ENCODE results near the gene CCDC171.

CCDC171 gene

GRCh38 chr9:15824310-15824709, 271.5 kb downstream of the CCDC171 start:
- peak; percentile 34 for TF ChIP-seq CTCF (conservative IDR thresholded peaks at IDR 0.05)
- H3K27ac ChIP-seq = no peak overlapping the region

- no peak for TF ChIP-seq CTCF (conservative IDR thresholded peaks at IDR 0.05)
- no peak overlapping the region for H3K27ac ChIP-seq
These were observed 278.5 kb downstream of the CCDC171 start for GRCh38 chr9:15831384-15831783.

- no peak for TF ChIP-seq CTCF (conservative IDR thresholded peaks at IDR 0.05)
- peak overlapping the region; percentile 6; the same call in 1 of the 2 replicates for H3K27ac ChIP-seq
These were observed 281.7 kb downstream of the CCDC171 start for GRCh38 chr9:15834541-15834940.

GRCh38 chr9:15837079-15837679, 284.3 kb downstream of the CCDC171 start:
- TF ChIP-seq CTCF (conservative IDR thresholded peaks at IDR 0.05) = peak; percentile 86
- H3K27ac ChIP-seq = no peak overlapping the region

- TF ChIP-seq CTCF (conservative IDR thresholded peaks at IDR 0.05) = no peak
- no peak overlapping the region for H3K27ac ChIP-seq
These were observed 289.2 kb downstream of the CCDC171 start for GRCh38 chr9:15842051-15842450.

- H3K27ac ChIP-seq = no peak overlapping the region
- TF ChIP-seq CTCF (conservative IDR thresholded peaks at IDR 0.05) = no peak
These were observed 290.5 kb downstream of the CCDC171 start for GRCh38 chr9:15843316-15843715.

GRCh38 chr9:15843931-15844330, 291.1 kb downstream of the CCDC171 start:
- H3K27ac ChIP-seq = no peak overlapping the region
- TF ChIP-seq CTCF (conservative IDR thresholded peaks at IDR 0.05) = no peak
